HEK293 (cell line): ENCODE measurements around the gene TTLL13.

Source experiments
- CTCF ChIA-PET: fragments of 350-600 bp; formaldehyde crosslinking; extraction: SDS; loops from one replicate; lab custom pipeline; 2021; ENCODE audit warnings: antibody characterized with exemption; lab: Yijun Ruan, JAX
- POLR2A ChIA-PET: fragments of 300-600 bp; formaldehyde crosslinking; extraction: SDS; loops from one replicate; lab custom pipeline; 2020; ENCODE audit warnings: antibody characterized with exemption, inconsistent platforms; lab: Yijun Ruan, JAX
- H3K27ac ChIP-seq: fragments of 200-500 bp; sonication (Bioruptor generic); 2 replicates; pipeline ENCODE4 v1.5.1; 2014; ENCODE audit warnings: low read depth, low read length, control low read depth, inconsistent platforms; ENCODE audit errors: extremely low read depth
- H3K36me3 ChIP-seq, 2 experiments: fragments of 200-500 bp in 1 of 2; sonication (Bioruptor generic) in 1 of 2; 1 replicate in 1 of 2; 2 replicates in 1 of 2; pipeline ENCODE4 v1.5.1; 2014 to 2017; ENCODE audit warnings: inconsistent platforms in 2 of 2, low read length in 2 of 2; ENCODE audit not compliant: control insufficient read depth in 2 of 2, insufficient read depth in 1 of 2
- H3K4me1 ChIP-seq: fragments of 200-500 bp; sonication (Bioruptor generic); 2 replicates; pipeline ENCODE4 v1.5.1; 2014; ENCODE audit warnings: mild to moderate bottlenecking, low read length, inconsistent platforms; ENCODE audit not compliant: control insufficient read depth, insufficient read depth
- H3K4me3 ChIP-seq: 2 replicates; pipeline ENCODE4 v1.5.1; 2011; ENCODE audit warnings: low read depth, mild to moderate bottlenecking, control low read depth, low read length, moderate library complexity
- H3K9me3 ChIP-seq: fragments of 200-500 bp; sonication (Bioruptor generic); 2 replicates; pipeline ENCODE4 v1.5.1; 2014; ENCODE audit warnings: low read depth, low read length, inconsistent platforms; ENCODE audit not compliant: control insufficient read depth, insufficient read depth
- CTCF ChIP-seq: fragments of 450-650 bp; formaldehyde crosslinking; IDR thresholded peaks from 2 replicates; pipeline ENCODE4 v1.5.1; 2016; ENCODE audit warnings: missing biosample characterization, missing genetic modification characterization
- FEZF1 ChIP-seq: fragments of 450-650 bp; formaldehyde crosslinking; IDR thresholded peaks from 2 replicates; pipeline ENCODE4 v1.5.1; 2016; ENCODE audit warnings: missing biosample characterization, missing genetic modification characterization
- KLF1 ChIP-seq: fragments of 450-650 bp; formaldehyde crosslinking; IDR thresholded peaks from 2 replicates; pipeline ENCODE4 v1.5.1; 2016; ENCODE audit warnings: missing biosample characterization, missing genetic modification characterization
- KLF10 ChIP-seq: fragments of 450-650 bp; IDR thresholded peaks from 2 replicates; pipeline ENCODE4 v1.5.1; 2018; ENCODE audit warnings: missing biosample characterization, mild to moderate bottlenecking, missing genetic modification characterization
- KLF7 ChIP-seq: fragments of 450-650 bp; formaldehyde crosslinking; IDR thresholded peaks from 2 replicates; pipeline ENCODE4 v1.5.1; 2016; ENCODE audit warnings: missing biosample characterization, missing genetic modification characterization, borderline replicate concordance
- KLF8 ChIP-seq: fragments of 450-650 bp; formaldehyde crosslinking; IDR thresholded peaks from 2 replicates; pipeline ENCODE4 v1.5.1; 2016; ENCODE audit warnings: missing biosample characterization, missing genetic modification characterization
- SP7 ChIP-seq: fragments of 450-650 bp; formaldehyde crosslinking; IDR thresholded peaks from 2 replicates; pipeline ENCODE4 v1.5.1; 2016; ENCODE audit warnings: missing biosample characterization, missing genetic modification characterization
- ZBTB10 ChIP-seq: fragments of 450-650 bp; formaldehyde crosslinking; IDR thresholded peaks from 2 replicates; pipeline ENCODE4 v1.5.1; 2016; ENCODE audit warnings: missing biosample characterization, missing genetic modification characterization
- ZBTB20 ChIP-seq: fragments of 450-650 bp; formaldehyde crosslinking; IDR thresholded peaks from 2 replicates; pipeline ENCODE4 v1.5.1; 2016; ENCODE audit warnings: missing biosample characterization, missing genetic modification characterization
- ZFP3 ChIP-seq: fragments of 450-650 bp; formaldehyde crosslinking; IDR thresholded peaks from 2 replicates; pipeline ENCODE4 v1.5.1; 2016; ENCODE audit warnings: low read depth, missing biosample characterization, missing genetic modification characterization
- ZNF112 ChIP-seq: fragments of 450-650 bp; formaldehyde crosslinking; IDR thresholded peaks from 2 replicates; pipeline ENCODE4 v1.5.0; 2017; ENCODE audit warnings: missing biosample characterization, missing genetic modification characterization
- ZNF148 ChIP-seq: fragments of 450-650 bp; formaldehyde crosslinking; IDR thresholded peaks from 2 replicates; pipeline ENCODE4 v1.5.0; 2017; ENCODE audit warnings: missing biosample characterization, missing genetic modification characterization, borderline replicate concordance
- ZNF18 ChIP-seq: fragments of 450-650 bp; formaldehyde crosslinking; IDR thresholded peaks from 2 replicates; pipeline ENCODE4 v1.5.1; 2016; ENCODE audit warnings: missing biosample characterization, missing genetic modification characterization
- ZNF302 ChIP-seq: fragments of 450-650 bp; formaldehyde crosslinking; IDR thresholded peaks from 2 replicates; pipeline ENCODE4 v1.5.1; 2016; ENCODE audit warnings: missing biosample characterization, missing genetic modification characterization, low read depth
- ZNF354C ChIP-seq: fragments of 450-650 bp; formaldehyde crosslinking; IDR thresholded peaks from 2 replicates; pipeline ENCODE4 v1.5.1; 2016; ENCODE audit warnings: missing biosample characterization, missing genetic modification characterization, low read depth, borderline replicate concordance
- ZNF510 ChIP-seq: fragments of 450-650 bp; formaldehyde crosslinking; IDR thresholded peaks from 2 replicates; pipeline ENCODE4 v1.5.1; 2018; ENCODE audit warnings: mild to moderate bottlenecking, missing genetic modification characterization, missing biosample characterization; ENCODE audit not compliant: insufficient replicate concordance
- ZNF513 ChIP-seq: fragments of 450-650 bp; IDR thresholded peaks from 2 replicates; pipeline ENCODE4 v1.5.1; 2018; ENCODE audit warnings: missing biosample characterization, missing genetic modification characterization
- ZNF580 ChIP-seq: fragments of 450-650 bp; formaldehyde crosslinking; IDR thresholded peaks from 2 replicates; pipeline ENCODE4 v1.5.1; 2016; ENCODE audit warnings: missing biosample characterization, missing genetic modification characterization
- ZNF610 ChIP-seq: fragments of 450-650 bp; formaldehyde crosslinking; IDR thresholded peaks from 2 replicates; pipeline ENCODE4 v1.5.1; 2016; ENCODE audit warnings: missing biosample characterization, missing genetic modification characterization, borderline replicate concordance
- ZNF658 ChIP-seq: fragments of 450-650 bp; formaldehyde crosslinking; IDR thresholded peaks from 2 replicates; pipeline ENCODE4; 2016; ENCODE audit warnings: missing biosample characterization, missing genetic modification characterization
- ZNF677 ChIP-seq: fragments of 450-650 bp; IDR thresholded peaks from 2 replicates; pipeline ENCODE4 v1.5.0; 2018; ENCODE audit warnings: missing biosample characterization, mild to moderate bottlenecking, missing genetic modification characterization, moderate library complexity
- ZNF76 ChIP-seq: fragments of 450-650 bp; formaldehyde crosslinking; IDR thresholded peaks from 2 replicates; pipeline ENCODE4; 2016; ENCODE audit warnings: low read depth, missing biosample characterization, missing genetic modification characterization, borderline replicate concordance
- ZSCAN23 ChIP-seq: fragments of 450-650 bp; formaldehyde crosslinking; IDR thresholded peaks from 2 replicates; pipeline ENCODE4 v1.5.1; 2016; ENCODE audit warnings: missing biosample characterization, missing genetic modification characterization

Gene TTLL13

GRCh38 chr15:90223441-90224165 lies 25.8 kb upstream of the TTLL13 start:
- no peaks in the 10 kb centered on the region for H3K9me3 ChIP-seq
- no peak overlapping the region for H3K4me3 ChIP-seq
- peaks cover 9 to 51% of the 10 kb centered on the region in 2 experiments; a peak in 2 of 3 replicates for H3K36me3 ChIP-seq
- ChIA-PET CTCF (interaction anchor here (0.6 to 12.1 kb wide), 5 partner anchors 9 to 76 kb away, joined by 3 to 275 read pairs (median 33); no protein-coding TSS in a partner anchor), POLR2A (interaction anchor here (2.0 kb wide), 1 partner anchor 10 kb away, joined by 7 read pairs; the partner anchor contains the start of genes CIB1 and GDPGP1)
- H3K27ac ChIP-seq: no peak overlapping the region
- TF ChIP-seq SP7 (tag by site-specific recombination): no peak
- TF ChIP-seq ZNF658 (tag by site-specific recombination): no peak
- no peak for TF ChIP-seq ZSCAN23 (tag by site-specific recombination)
- no peak for TF ChIP-seq FEZF1 (tag by site-specific recombination)
- TF ChIP-seq KLF1 (tag by site-specific recombination): no peak
- TF ChIP-seq KLF8 (tag by site-specific recombination): no peak
- peaks cover 6% of the 10 kb centered on the region; the same call in 1 of the 2 replicates for H3K4me1 ChIP-seq

- Histone ChIP-seq H3K36me3 (peaks cover 13 to 65% of the 10 kb centered on the region in 2 experiments; a peak in 2 of 3 replicates), H3K4me1 (peaks cover 6% of the 10 kb centered on the region; the same call in 1 of the 2 replicates), H3K9me3 (no peaks in the 10 kb centered on the region), H3K27ac (no peak overlapping the region), H3K4me3 (no peak overlapping the region)
- TF ChIP-seq ZNF76 (tag by site-specific recombination): no peak
- TF ChIP-seq ZNF302: no peak
- no peak for TF ChIP-seq ZNF148
- no peak for TF ChIP-seq ZBTB10 (tag by site-specific recombination)
- TF ChIP-seq ZNF513: no peak
- TF ChIP-seq ZNF610: no peak
- no peak for TF ChIP-seq CTCF (tag by site-specific recombination)
- no peak for TF ChIP-seq KLF10 (tag by site-specific recombination)
- TF ChIP-seq ZNF677: no peak
- no peak for TF ChIP-seq ZNF112 (tag by site-specific recombination)
- TF ChIP-seq KLF1 (tag by site-specific recombination): no peak
- TF ChIP-seq KLF7 (tag by site-specific recombination): no peak
- no peak for TF ChIP-seq ZNF580 (tag by site-specific recombination)
- TF ChIP-seq ZNF18 (tag by site-specific recombination): no peak
- TF ChIP-seq ZFP3 (tag by site-specific recombination): no peak
- TF ChIP-seq ZBTB20 (tag by site-specific recombination): no peak
- TF ChIP-seq ZNF354C (tag by site-specific recombination): no peak
- no peak for TF ChIP-seq ZNF510 (tag by site-specific recombination)
- ChIA-PET POLR2A (interaction anchor here (2.0 kb wide), 1 partner anchor 8 kb away, joined by 7 read pairs; the partner anchor contains the start of genes CIB1 and GDPGP1), CTCF (interaction anchor here (1.5 kb wide), 1 partner anchor 82 kb away, joined by 4 read pairs; no protein-coding TSS in a partner anchor)
Observed at GRCh38 chr15:90225047-90225446, 24.3 kb upstream of the TTLL13 start.
